Left renal cortex interstitium (tissue), 4 donors: ENCODE data around the gene STXBP2. TPM values are rescaled to one million over a fixed set of nuclear protein-coding genes. Genes with fewer than 3 reads are reported as not detected.
"Not testable (repeated sequence)": the region's sequence is repeated elsewhere in the genome, so short reads cannot be mapped to it uniquely, and the experiment has no call there.

Experiments used
- DNase-seq, 4 donors: peaks; one replicate each; pipeline ENCODE4 v3.0.0-alpha.2; 2013; ENCODE audit warnings: low read depth in 4 of 4, low spot score in 2 of 4, missing footprints in 1 of 4
- polyA plus RNA-seq, 4 donors: library from polyadenylated mRNA; unstranded; fragments of 120-200 nt; gene quantifications; one replicate each; pipeline ENCODE4 v1.2.1, GENCODE V29; 2013; ENCODE audit not compliant: insufficient read length in 4 of 4

STXBP2 gene
- polyA plus RNA-seq, 4 donors: 58.7 to 87.6 (median 73.3) TPM

DNA sequence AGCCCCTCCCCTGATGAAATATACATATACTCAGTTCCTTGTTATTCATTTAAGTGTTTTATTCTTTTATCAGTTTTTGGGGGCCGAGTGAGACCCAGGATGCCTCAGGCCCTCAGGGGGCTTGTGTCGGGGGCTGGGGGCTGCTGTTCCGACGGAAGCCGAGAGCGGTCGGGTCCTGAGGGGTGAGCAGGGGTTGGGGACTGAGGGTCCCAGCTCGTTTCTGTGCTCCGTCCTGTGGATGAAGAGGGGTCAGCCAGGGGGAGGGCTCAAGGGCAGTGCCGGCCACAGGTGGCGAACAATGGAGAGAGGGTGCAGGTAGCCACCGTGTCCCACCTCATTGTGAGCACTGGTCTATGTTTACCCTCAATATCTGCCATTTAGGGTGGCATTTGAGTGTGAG is 5.3 kb upstream of the STXBP2 start:
- DNase-seq: no peak

DNA sequence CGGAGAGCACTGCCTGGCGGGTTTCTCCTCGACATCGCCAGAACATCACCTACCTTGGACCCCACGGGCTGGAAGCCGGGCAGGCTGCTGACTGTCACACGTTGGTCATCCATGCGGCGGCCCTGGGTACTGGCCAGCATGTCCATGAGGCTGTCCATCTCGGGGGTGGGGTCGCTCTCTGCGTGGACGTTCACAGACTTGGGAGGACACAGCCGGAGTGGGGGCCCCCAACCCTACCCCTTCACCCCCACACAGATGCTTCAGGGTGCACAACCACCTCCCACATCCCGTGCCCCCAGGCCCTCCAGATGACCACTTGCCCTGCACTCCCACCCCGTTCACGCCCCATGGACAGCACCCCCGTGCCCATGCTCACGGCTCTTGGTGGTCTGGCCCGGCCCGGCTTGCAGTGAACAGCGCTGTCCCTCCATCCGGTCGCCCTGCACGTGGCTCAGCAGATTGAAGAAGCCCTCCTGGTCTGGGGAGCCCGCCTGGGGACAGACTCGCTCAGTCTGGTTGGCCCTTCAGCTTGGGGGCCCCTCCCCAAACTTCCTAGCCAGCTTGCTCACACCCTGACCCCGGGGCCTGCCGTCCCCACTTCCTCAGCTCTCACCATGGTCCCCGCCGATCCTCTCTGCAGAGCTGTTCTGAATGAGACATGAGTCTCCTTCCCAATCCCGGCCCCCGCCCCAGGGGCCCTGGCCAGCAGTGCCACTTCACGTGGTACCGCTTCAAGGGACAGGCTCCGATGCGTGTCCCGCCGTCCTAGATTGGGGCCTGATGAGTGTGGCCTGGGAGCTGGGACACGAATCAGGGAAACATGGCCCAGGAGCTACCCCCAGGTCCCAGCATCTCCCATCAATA is 4.3 kb upstream of the STXBP2 start:
- DNase-seq: no peak

GRCh38 chr19:7633698-7634097 is 3.2 kb upstream of the STXBP2 start, which contains the start of gene PCP2:
Gene PCP2 (minus strand): TSS chr19:7633719. CDS start chr19:7633457, 262 bp downstream.
- DNase-seq: no peak

DNA sequence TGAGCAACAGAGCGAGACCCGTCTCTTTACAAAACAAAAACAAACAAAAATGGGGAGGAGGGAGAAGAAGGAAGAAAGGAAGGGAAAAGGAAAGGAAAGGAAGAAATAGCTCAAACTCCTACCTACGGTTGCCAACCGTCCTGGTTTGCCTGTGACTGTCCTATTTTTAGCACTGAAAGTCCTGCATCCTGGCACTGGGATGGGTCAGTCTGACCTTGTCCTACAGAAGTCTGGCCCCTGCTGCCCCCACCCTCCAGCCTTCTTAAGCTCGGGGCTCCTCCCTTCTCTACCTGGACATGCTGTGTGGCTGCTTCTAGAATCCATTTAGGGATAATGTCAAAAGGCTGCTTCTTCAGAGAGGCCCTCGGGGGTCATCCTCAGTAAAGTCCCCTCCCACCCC is 1.2 kb upstream of the STXBP2 start:
- DNase-seq: no peak

DNA sequence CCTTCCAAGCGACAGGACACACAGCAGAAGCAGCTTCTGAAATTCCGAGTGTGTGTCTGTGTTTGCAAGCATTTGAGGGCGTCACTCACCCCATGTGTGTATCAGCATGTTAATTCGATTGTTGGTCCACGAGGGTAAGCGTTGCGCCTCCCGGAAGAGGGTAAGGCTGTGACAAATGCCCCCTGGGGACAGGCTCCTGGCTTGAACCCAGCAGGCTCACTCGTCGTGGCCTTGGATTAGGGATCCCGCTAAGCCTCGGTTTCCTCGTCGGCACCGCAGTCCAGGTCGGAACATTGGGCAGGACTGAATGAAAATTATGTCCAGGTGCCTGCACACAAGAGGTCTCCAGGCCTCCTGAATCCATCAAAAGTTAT is 606 bp upstream of the STXBP2 start:
- no peak for DNase-seq

- no peak for DNase-seq
These were observed 705 bp downstream of the STXBP2 start for GRCh38 chr19:7637374-7638256.

DNA sequence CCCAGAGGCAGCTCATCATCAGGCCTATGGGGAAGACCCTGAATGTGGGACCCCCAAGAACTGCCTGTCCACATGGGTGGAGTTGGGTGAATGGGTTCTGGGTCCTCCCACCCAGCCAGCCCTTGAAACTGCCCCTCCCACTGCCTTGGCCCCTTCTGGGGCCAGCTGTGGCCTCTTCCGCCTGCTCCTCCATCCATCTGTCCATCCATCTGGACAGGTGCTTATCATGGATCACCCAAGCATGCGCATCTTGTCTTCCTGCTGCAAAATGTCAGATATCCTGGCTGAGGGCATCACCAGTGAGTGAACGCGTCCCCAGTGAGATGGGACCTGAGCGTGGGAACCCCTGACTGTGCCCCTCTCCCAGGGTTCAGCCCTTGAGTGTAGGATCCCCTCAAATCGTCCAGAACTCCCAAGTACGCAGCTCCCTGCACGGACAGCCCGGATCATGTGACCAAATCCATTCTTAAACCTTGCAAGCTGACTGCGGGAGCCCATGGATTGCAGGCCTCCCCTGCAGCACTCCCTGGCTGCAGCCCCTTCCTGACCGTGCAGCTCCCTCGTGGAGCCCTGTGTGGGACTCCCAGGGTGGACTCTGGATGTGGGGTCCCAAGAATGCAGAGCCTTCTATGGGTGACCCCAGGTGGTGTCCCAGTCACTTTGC is 2.0 kb downstream of the STXBP2 start:
- DNase-seq: no peak

DNA sequence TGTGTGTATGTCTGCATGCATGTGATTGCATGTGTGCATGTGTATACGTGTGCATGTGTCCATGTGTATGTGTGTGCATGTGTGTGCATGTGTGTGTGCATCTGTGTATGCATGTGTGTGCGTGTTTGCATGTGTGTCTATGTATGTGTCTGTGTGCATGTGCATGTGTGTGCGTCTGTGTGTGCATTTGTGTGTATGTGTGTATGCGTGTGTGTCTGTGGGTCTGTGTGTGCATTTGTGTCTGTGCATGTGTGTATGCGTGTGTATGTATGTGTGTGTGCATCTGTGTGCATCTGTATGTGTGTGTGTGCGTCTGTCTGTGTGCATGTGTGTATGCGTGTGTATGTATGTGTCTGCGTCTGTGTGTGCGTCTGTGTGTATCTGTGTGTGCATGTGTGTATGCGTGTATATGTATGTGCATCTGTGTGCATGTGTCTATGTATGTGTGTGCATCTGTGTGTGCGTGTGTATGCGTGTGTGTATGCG is 3.0 kb downstream of the STXBP2 start:
- no peak for DNase-seq

GRCh38 chr19:7640803-7641202 is 3.9 kb downstream of the STXBP2 start:
- no peak for DNase-seq

GRCh38 chr19:7641290-7642276 is 4.7 kb downstream of the STXBP2 start:
- no peak for DNase-seq

DNA sequence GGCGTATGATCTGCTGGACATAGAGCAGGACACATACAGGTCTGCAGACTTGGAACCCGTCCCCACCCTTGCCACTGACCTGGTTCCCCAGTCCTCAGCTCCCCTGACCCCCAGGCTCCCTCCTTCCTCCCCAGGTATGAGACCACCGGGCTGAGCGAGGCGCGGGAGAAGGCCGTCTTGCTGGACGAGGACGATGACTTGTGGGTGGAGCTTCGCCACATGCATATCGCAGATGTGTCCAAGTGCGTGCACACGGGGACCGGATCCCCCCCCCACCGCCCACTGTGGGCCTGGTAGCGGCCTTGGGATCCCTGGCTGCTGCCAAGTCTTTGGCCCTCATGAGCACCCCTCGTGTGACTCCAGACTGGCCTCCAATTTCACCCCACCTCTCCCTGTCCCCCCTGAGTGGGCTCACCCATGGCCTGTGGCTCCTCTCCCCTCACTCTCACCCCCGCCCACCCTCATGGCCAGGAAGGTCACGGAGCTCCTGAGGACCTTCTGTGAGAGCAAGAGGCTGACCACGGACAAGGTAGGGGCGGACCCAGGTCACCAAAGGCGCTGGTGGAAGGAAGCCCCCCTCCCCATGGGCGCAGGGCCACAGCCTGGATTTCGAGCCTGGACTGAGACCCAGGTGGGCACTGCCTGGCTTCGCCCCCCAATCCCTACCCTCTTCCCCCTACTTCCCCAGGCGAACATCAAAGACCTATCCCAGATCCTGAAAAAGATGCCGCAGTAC is 5.6 kb downstream of the STXBP2 start:
- DNase-seq: no peak

DNA sequence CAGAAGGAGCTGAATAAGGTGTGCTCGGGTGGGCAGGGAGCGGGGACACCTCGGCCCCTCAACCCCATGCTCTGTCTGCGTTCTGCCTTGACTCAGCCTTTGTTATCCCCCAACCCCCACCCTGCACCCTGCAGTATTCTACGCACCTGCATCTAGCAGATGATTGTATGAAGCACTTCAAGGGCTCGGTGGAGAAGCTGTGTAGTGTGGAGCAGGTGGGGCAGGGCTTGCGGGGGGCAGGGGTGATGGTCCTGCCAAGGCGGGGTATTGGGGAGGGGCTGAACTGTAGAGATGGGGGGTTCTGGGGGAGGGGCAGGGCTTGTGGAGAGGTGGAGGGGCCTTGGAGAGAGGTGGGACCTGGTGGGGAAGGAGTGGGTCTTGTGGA is 6.1 kb downstream of the STXBP2 start:
- DNase-seq: no peak

DNA sequence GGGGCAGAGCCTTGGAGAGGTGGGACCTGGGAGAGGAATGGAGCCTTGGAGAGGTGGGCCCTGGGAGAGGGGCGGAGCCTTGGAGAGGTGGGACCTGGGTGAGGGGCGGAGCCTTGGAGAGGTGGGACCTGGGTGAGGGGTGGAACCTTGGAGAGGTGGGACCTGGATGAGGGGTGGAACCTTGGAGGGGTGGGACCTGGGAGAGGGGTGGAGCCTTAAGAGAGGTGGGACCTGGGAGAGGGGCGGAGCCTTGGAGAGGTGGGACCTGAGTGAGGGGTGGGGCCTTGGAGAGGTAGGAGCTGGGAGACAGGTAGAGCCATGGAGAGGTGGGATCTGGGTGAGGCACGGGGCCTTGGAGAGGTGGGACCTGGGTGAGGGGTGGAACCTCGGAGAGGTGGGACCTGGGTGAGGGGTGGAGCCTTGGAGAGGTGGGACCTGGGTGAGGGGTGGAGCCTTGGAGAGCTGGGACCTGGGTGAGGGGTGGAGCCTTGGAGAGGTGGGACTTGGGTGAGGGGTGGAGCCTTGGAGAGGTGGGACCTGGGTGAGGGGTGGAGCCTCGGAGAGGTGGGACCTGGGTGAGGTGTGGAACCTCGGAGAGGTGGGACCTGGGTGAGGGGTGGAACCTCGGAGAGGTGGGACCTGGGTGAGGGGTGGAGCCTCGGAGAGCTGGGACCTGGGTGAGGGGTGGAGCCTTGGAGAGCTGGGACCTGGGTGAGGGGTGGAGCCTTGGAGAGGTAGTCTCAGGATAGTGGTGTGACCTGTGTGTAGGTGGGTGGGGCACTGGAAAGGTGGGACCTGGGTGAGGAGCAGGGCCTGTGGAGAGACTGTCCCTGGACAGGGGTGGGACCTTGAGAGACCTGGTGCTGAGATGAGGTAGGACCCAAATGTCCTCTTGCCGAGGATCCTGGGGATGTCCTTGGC is 7.0 kb downstream of the STXBP2 start:
- DNase-seq: not testable (repeated sequence)

DNA sequence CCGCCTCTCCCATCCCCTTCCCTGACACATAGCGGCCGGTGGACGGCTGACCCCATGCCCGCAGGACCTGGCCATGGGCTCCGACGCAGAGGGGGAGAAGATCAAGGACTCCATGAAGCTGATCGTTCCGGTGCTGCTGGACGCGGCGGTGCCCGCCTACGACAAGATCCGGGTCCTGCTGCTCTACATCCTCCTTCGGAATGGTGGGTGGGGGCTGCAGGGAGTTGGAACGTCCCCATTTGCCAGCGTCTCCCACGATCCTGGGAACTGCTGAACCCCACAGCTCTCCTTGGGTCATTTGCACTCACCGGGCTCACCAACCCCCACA is 7.6 kb downstream of the STXBP2 start:
- DNase-seq: no peak

- no peak for DNase-seq
These were observed 8.3 kb downstream of the STXBP2 start for GRCh38 chr19:7645163-7645562.

- DNase-seq: no peak
These were observed 8.9 kb downstream of the STXBP2 start for GRCh38 chr19:7645656-7646425.

DNA sequence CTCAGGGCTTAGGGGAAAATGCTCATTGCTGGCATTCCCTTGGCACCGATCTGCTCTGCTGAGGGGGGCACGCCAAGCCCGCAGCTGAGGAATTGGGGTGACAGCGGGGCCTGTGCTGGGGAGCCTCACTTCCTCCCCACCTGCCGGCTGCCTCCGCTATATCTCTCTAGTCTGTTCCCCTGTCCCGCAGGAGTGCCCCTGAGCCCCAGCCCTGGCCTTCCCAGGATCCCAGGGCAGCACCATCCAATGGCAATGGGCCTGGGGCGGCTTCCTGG is 9.5 kb downstream of the STXBP2 start:
- DNase-seq: no peak

DNA sequence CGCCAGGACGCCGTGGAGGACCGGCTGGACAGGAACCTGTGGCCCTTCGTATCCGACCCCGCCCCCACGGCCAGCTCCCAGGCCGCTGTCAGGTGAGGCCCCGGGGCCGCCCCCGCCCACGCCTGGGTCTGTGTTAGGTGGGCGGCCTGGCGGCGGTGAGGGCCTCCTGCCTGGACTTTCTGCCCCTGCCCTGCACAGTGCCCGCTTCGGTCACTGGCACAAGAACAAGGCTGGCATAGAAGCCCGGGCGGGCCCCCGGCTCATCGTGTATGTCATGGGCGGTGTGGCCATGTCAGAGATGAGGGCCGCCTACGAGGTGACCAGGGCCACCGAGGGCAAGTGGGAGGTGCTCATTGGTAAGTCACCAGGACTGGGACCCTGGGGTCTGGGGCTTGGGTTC is 10.2 kb downstream of the STXBP2 start:
- no peak for DNase-seq
